ENCODE data around the gene PTH2R.
"Not testable (repeated sequence)": the region's sequence is repeated elsewhere in the genome, so short reads cannot be mapped to it uniquely, and the experiment has no call there.

The PTH2R gene

GRCh38 chr2:208406474-208407451 lies at the start of gene PTH2R:
PTH2R (plus strand) TSS chr2:208406792; CDS start chr2:208407044, 252 bp downstream.
- no peak for DNase-seq (ENCODE audit: low read depth in 2 of 2)

- no peak for DNase-seq (ENCODE audit: low read depth in 2 of 2)
Observed at GRCh38 chr2:208356846-208357574, 49.6 kb upstream of the PTH2R start.

- no peak for DNase-seq (ENCODE audit: low read depth in 2 of 2)
Observed at GRCh38 chr2:208358758-208359631, 47.6 kb upstream of the PTH2R start.

- DNase-seq (ENCODE audit: low read depth in 2 of 2): no peak
Observed at GRCh38 chr2:208359632-208359986, 47.0 kb upstream of the PTH2R start.

- no peak for DNase-seq (ENCODE audit: low read depth in 2 of 2)
Observed at GRCh38 chr2:208360259-208361076, 46.1 kb upstream of the PTH2R start.

- no peak for DNase-seq (ENCODE audit: low read depth in 2 of 2)
Observed at GRCh38 chr2:208361077-208361441, 45.5 kb upstream of the PTH2R start.

GRCh38 chr2:208363485-208363884 lies 43.1 kb upstream of the PTH2R start:
- DNase-seq (ENCODE audit: low read depth in 2 of 2): peak; percentile 81 to 84

GRCh38 chr2:208366215-208367127 lies 40.1 kb upstream of the PTH2R start:
- no peak for DNase-seq (ENCODE audit: low read depth in 2 of 2)

GRCh38 chr2:208369091-208369490 lies 37.5 kb upstream of the PTH2R start:
- no peak for DNase-seq (ENCODE audit: low read depth in 2 of 2)

GRCh38 chr2:208370881-208371633 lies 35.5 kb upstream of the PTH2R start:
- no peak for DNase-seq (ENCODE audit: low read depth in 2 of 2)

- DNase-seq (ENCODE audit: low read depth in 2 of 2): no peak
Observed at GRCh38 chr2:208371634-208371935, 35.0 kb upstream of the PTH2R start.

- DNase-seq (ENCODE audit: low read depth in 2 of 2): peak in 1 of 2 experiments; percentile 25
Observed at GRCh38 chr2:208373460-208374089, 33.0 kb upstream of the PTH2R start.

- no peak for DNase-seq (ENCODE audit: low read depth in 2 of 2)
Observed at GRCh38 chr2:208375491-208376068, 31.0 kb upstream of the PTH2R start.

GRCh38 chr2:208377344-208377860 lies 29.2 kb upstream of the PTH2R start:
- not testable (repeated sequence) for DNase-seq (ENCODE audit: low read depth in 2 of 2)

- no peak for DNase-seq (ENCODE audit: low read depth in 2 of 2)
Observed at GRCh38 chr2:208379192-208379591, 27.4 kb upstream of the PTH2R start.

GRCh38 chr2:208384637-208385036 lies 22.0 kb upstream of the PTH2R start:
- DNase-seq (ENCODE audit: low read depth in 2 of 2): no peak

- no peak for DNase-seq (ENCODE audit: low read depth in 2 of 2)
Observed at GRCh38 chr2:208386541-208386940, 20.1 kb upstream of the PTH2R start.

- DNase-seq (ENCODE audit: low read depth in 2 of 2): no peak
Observed at GRCh38 chr2:208389940-208390339, 16.7 kb upstream of the PTH2R start.

Data from fibroblast of skin of left quadriceps (primary cell).